H1 (cell line): ENCODE measurements around the gene CABP2. TPM values are rescaled to one million over a fixed set of nuclear protein-coding genes. Genes with fewer than 3 reads are reported as not detected.
A peak's percentile ranks its signal among the peaks of the same experiment; 100 is the strongest.

ENCODE experiments used
- CTCF ChIA-PET: fragments of 300-600 bp; sonication (Branson Sonifier 250); formaldehyde crosslinking; loops from one replicate; lab custom pipeline; 2021; ENCODE audit not compliant: partially characterized antibody; lab: Charles Lee
- POLR2A ChIA-PET: fragments of 300-600 bp; sonication (Branson Sonifier 250); formaldehyde crosslinking; loops from one replicate; lab custom pipeline; 2021; ENCODE audit warnings: inconsistent platforms; ENCODE audit not compliant: partially characterized antibody; lab: Charles Lee
- DNase-seq, 2 experiments: peaks; one replicate each; pipeline versions ENCODE4 v3.0.0 to v3.0.0-alpha.2; 2010 to 2022; ENCODE audit warnings: low spot score in 2 of 2, low read depth in 1 of 2, mixed read lengths in 1 of 2
- FAIRE-seq: peaks from 2 replicates; lab custom pipeline; 2011; peaks lifted over from hg19 to GRCh38; lab: Jason Lieb, UNC
- H2AFZ ChIP-seq: 2 replicates; pipeline ENCODE4 v1.8.1; 2012; ENCODE audit warnings: low read length, inconsistent platforms
- H2AK5ac ChIP-seq: 2 replicates; pipeline ENCODE4 v1.6.1; 2013; ENCODE audit warnings: low read depth, low read length
- H2BK120ac ChIP-seq: replicated peaks from 2 replicates; pipeline ENCODE3; 2013; ENCODE audit warnings: low read depth, low read length, inconsistent platforms
- H2BK12ac ChIP-seq: 2 replicates; pipeline ENCODE4 v1.6.1; 2013; ENCODE audit warnings: low read depth, low read length
- H2BK15ac ChIP-seq: 2 replicates; pipeline ENCODE4 v1.6.1; 2013; ENCODE audit warnings: low read length
- H2BK20ac ChIP-seq: 2 replicates; pipeline ENCODE4 v1.6.1; 2013; ENCODE audit warnings: low read length
- H2BK5ac ChIP-seq: 2 replicates; pipeline ENCODE4 v1.6.1; 2013; ENCODE audit warnings: low read depth, low read length
- H3K14ac ChIP-seq: 2 replicates; pipeline ENCODE4 v1.6.1; 2013; ENCODE audit warnings: inconsistent platforms; ENCODE audit not compliant: insufficient read length
- H3K18ac ChIP-seq: 2 replicates; pipeline ENCODE4 v1.6.1; 2013; ENCODE audit warnings: low read length; ENCODE audit errors: extremely low read depth
- H3K23ac ChIP-seq: 2 replicates; pipeline ENCODE4 v1.6.1; 2013; ENCODE audit warnings: inconsistent platforms; ENCODE audit not compliant: insufficient read length
- H3K23me2 ChIP-seq: 2 replicates; pipeline ENCODE4 v1.6.1; 2013; ENCODE audit warnings: low read depth, low read length
- H3K27ac ChIP-seq: 2 replicates; pipeline ENCODE4 v1.6.1; 2011; ENCODE audit warnings: low read depth, low read length, inconsistent platforms
- H3K27me3 ChIP-seq, 4 experiments: replicated peaks in 1 of 4; 1 replicate in 1 of 4; 2 replicates in 3 of 4; pipeline versions ENCODE4 v1.6.1 to v1.8.1; 2011 to 2013; ENCODE audit warnings: low read length in 3 of 4, mild to moderate bottlenecking in 3 of 4, inconsistent platforms in 2 of 4, mixed read lengths in 2 of 4, moderate library complexity in 1 of 4; ENCODE audit not compliant: control insufficient read depth in 3 of 4, insufficient read depth in 3 of 4; ENCODE audit errors: extremely low read depth in 1 of 4
- H3K36me3 ChIP-seq, 4 experiments: 2 replicates each; pipeline versions ENCODE4 v1.6.1 to v1.8.1; 2011 to 2013; ENCODE audit warnings: mild to moderate bottlenecking in 4 of 4, low read length in 3 of 4, moderate library complexity in 2 of 4, control low read depth in 1 of 4, inconsistent platforms in 1 of 4; ENCODE audit not compliant: insufficient read depth in 4 of 4, control insufficient read depth in 2 of 4
- H3K4ac ChIP-seq: replicated peaks from 2 replicates; pipeline ENCODE3; 2013; ENCODE audit warnings: low read length, low read depth, mixed read lengths, inconsistent platforms; ENCODE audit not compliant: insufficient read length
- H3K4me1 ChIP-seq, 4 experiments: replicated peaks in 1 of 4; 1 replicate in 1 of 4; 2 replicates in 3 of 4; pipeline versions ENCODE4 v1.6.1 to v1.8.1; 2011 to 2013; ENCODE audit warnings: low read length in 3 of 4, inconsistent platforms in 2 of 4, mixed read lengths in 1 of 4; ENCODE audit not compliant: insufficient read depth in 4 of 4, control insufficient read depth in 3 of 4
- H3K4me2 ChIP-seq, 2 experiments: 2 replicates each; pipeline versions ENCODE4 v1.6.1 to v1.8.1; 2011 to 2013; ENCODE audit warnings: low read depth in 2 of 2, low read length in 2 of 2, control low read depth in 1 of 2, inconsistent platforms in 1 of 2, mild to moderate bottlenecking in 1 of 2; ENCODE audit not compliant: insufficient read depth in 1 of 2
- H3K4me3 ChIP-seq, 4 experiments: fragments of 200-600, 300-600 bp in 1 of 4; sonication (generic), shearing (Covaris generic), sonication (Bioruptor Twin) in 1 of 4; 2 replicates each; pipeline versions ENCODE4 v1.5.1 to v1.8.1; 2011 to 2016; ENCODE audit warnings: low read length in 4 of 4, low read depth in 3 of 4, control low read depth in 2 of 4, inconsistent platforms in 2 of 4, mild to moderate bottlenecking in 2 of 4, mixed read lengths in 1 of 4, moderate library complexity in 1 of 4; ENCODE audit not compliant: insufficient read depth in 2 of 4; ENCODE audit errors: extremely low read depth in 1 of 4
- H3K56ac ChIP-seq: replicated peaks from 2 replicates; pipeline ENCODE3; 2013; ENCODE audit warnings: low read depth, mild to moderate bottlenecking, mixed read lengths, low read length, inconsistent platforms; ENCODE audit not compliant: insufficient read length
- H3K79me1 ChIP-seq: 2 replicates; pipeline ENCODE4 v1.6.1; 2013; ENCODE audit warnings: low read depth, low read length, control low read depth
- H3K79me2 ChIP-seq, 2 experiments: 2 replicates each; pipeline versions ENCODE4 v1.6.1 to v1.8.1; 2012 to 2013; ENCODE audit warnings: low read length in 2 of 2, mild to moderate bottlenecking in 2 of 2, inconsistent platforms in 1 of 2; ENCODE audit not compliant: insufficient read depth in 2 of 2, control insufficient read depth in 1 of 2
- H3K9ac ChIP-seq, 4 experiments: replicated peaks in 1 of 4; 1 replicate in 1 of 4; 2 replicates in 3 of 4; pipeline versions ENCODE4 v1.6.1 to v1.8.1; 2011 to 2013; ENCODE audit warnings: low read depth in 3 of 4, low read length in 3 of 4, control low read depth in 2 of 4, mild to moderate bottlenecking in 2 of 4, moderate library complexity in 2 of 4, inconsistent platforms in 1 of 4; ENCODE audit errors: extremely low read depth in 1 of 4
- H3K9me3 ChIP-seq, 2 experiments: 2 replicates each; pipeline versions ENCODE4 v1.6.1 to v1.8.1; 2012 to 2013; ENCODE audit warnings: mild to moderate bottlenecking in 2 of 2, moderate library complexity in 2 of 2, control low read depth in 1 of 2, inconsistent platforms in 1 of 2, low read depth in 1 of 2, low read length in 1 of 2, mixed read lengths in 1 of 2; ENCODE audit not compliant: insufficient read depth in 2 of 2
- H4K20me1 ChIP-seq, 2 experiments: replicated peaks in 1 of 2; 2 replicates each; pipeline versions ENCODE3 to v1.8.1; 2011 to 2013; ENCODE audit warnings: inconsistent platforms in 2 of 2, low read length in 2 of 2, mild to moderate bottlenecking in 1 of 2; ENCODE audit not compliant: insufficient read depth in 2 of 2, control insufficient read depth in 1 of 2
- H4K5ac ChIP-seq: 2 replicates; pipeline ENCODE4 v1.6.1; 2013; ENCODE audit warnings: low read length, low read depth, mixed read lengths, inconsistent platforms; ENCODE audit not compliant: insufficient read length
- H4K8ac ChIP-seq: 2 replicates; pipeline ENCODE4 v1.8.0; 2013; ENCODE audit warnings: mild to moderate bottlenecking, moderate library complexity, low read length, inconsistent platforms; ENCODE audit not compliant: insufficient read depth; ENCODE audit errors: extremely low read depth
- H4K91ac ChIP-seq: replicated peaks from 2 replicates; pipeline ENCODE3; 2013; ENCODE audit warnings: low read length, mixed read lengths, inconsistent platforms; ENCODE audit not compliant: insufficient read length
- JUND ChIP-seq: IDR thresholded peaks from 2 replicates; pipeline ENCODE4 v1.6.1; 2011; ENCODE audit warnings: mild to moderate bottlenecking, improper control_type of control experiment, low read length
- KDM4A ChIP-seq: IDR thresholded peaks from one replicate; pipeline ENCODE4 v1.7.1; 2012; ENCODE audit warnings: low read depth, mild to moderate bottlenecking, moderate library complexity, low read length, inconsistent platforms; ENCODE audit not compliant: severe bottlenecking
- MAX ChIP-seq: IDR thresholded peaks from 2 replicates; pipeline ENCODE4 v1.6.1; 2012; ENCODE audit warnings: inconsistent platforms
- TCF12 ChIP-seq: IDR thresholded peaks from 2 replicates; pipeline ENCODE4 v1.6.1; 2011; ENCODE audit warnings: low read depth, mild to moderate bottlenecking, low read length
- WGBS, 2 experiments: shearing (Covaris generic) in 1 of 2; methylation state at CpG; one replicate each; pipeline versions ENCODE4 v1.1.6 to v1.1.7; 2013 to 2015; ENCODE audit warnings: low lambda C conversion rate in 2 of 2, mixed read lengths in 2 of 2, inconsistent platforms in 1 of 2, low coverage in 1 of 2, missing lambda C conversion rate in 1 of 2; ENCODE audit not compliant: insufficient replicate concordance in 2 of 2, insufficient coverage in 1 of 2, insufficient read length in 1 of 2; ENCODE audit errors: extremely low coverage in 1 of 2, missing lambda C conversion rate in 1 of 2; 5-methylcytosine and 5-hydroxymethylcytosine counted together
- polyA plus RNA-seq, 7 experiments: library from polyadenylated mRNA; depleted of rRNA in 3 of 7; stranded (reverse) in 5 of 7; unstranded in 2 of 7; fragments of >200 nt in 5 of 7; fragments of 200-250 nt in 2 of 7; gene quantifications; 1 replicate in 5 of 7; 2 replicates in 1 of 7; 4 replicates in 1 of 7; pipeline versions ENCODE4 v1.2.1 to v1.2.3, GENCODE V29; 2011 to 2013; ENCODE audit warnings: missing spikeins in 2 of 7, mixed read lengths in 2 of 7
- total RNA-seq: library from RNA; stranded (reverse); fragmentation: NEBNext Ultra II Directional; extraction: Animal tissue kit (Norgen Biotek cat#: 25700); gene quantifications from 2 replicates; pipeline ENCODE4 v1.2.1, GENCODE V29; 2021

Gene CABP2
- total and polyA plus RNA-seq, 2 of the 8 experiments (the other 6 are each of a cell fraction or from before 2014, with no cell fraction given), result not detected

GRCh38 chr11:67483831-67484665 lies 39.2 kb downstream of the CABP2 start:
- no peak overlapping the region for H2BK120ac ChIP-seq
- no peak overlapping the region for H3K27ac ChIP-seq
- H3K18ac ChIP-seq, result no peak overlapping the region
- no peak overlapping the region for H2BK5ac ChIP-seq
- WGBS, 2 experiments, result 83% methylated on average over 16 of the region's 16 CpGs; no CpG with 5 or more reads in 1 of the 2 experiments
- FAIRE-seq (no peak), DNase-seq (no peak)
- peak overlapping the region in 2 of 4 experiments; percentile 23 to 60; a peak in 5 of 8 replicates for H3K4me3 ChIP-seq
- no peak overlapping the region for H3K14ac ChIP-seq
- H3K27me3 ChIP-seq, result peaks cover 0 to 10% (median 9%) of the 10 kb centered on the region in 4 experiments; a peak in 6 of 7 replicates
- H4K91ac ChIP-seq, result peak overlapping the region; percentile 35
- H3K79me2 ChIP-seq, result no peaks in the 10 kb centered on the region
- H3K9me3 ChIP-seq, result no peaks in the 10 kb centered on the region
- ChIA-PET POLR2A (interaction anchor here (0.7 to 2.1 kb wide), 4 partner anchors 11 to 88 kb away, joined by 3 to 7 read pairs (median 4); partner anchors contain the start of genes PPP1CA and TMEM134), CTCF (interaction anchor here (1.0 to 1.4 kb wide), 2 partner anchors 10 to 138 kb away, joined by 3 read pairs; no protein-coding TSS in a partner anchor)
- H3K4me1 ChIP-seq, result peaks cover 0 to 3% (median 3%) of the 10 kb centered on the region in 4 experiments; a peak in 3 of 7 replicates
- H3K56ac ChIP-seq, result no peak overlapping the region
- H3K9ac ChIP-seq, result no peak overlapping the region
- no peak overlapping the region for H2AFZ ChIP-seq
- H2BK15ac ChIP-seq, result no peak overlapping the region; the same call in 1 of the 2 replicates
- TF ChIP-seq TCF12 (no peak), JUND (no peak), MAX (no peak), KDM4A (no peak)
- H3K79me1 ChIP-seq, result no peaks in the 10 kb centered on the region
- no peak overlapping the region for H2BK12ac ChIP-seq
- no peak overlapping the region for H4K8ac ChIP-seq
- H3K23me2 ChIP-seq, result no peaks in the 10 kb centered on the region
- no peak overlapping the region for H2BK20ac ChIP-seq
- no peak overlapping the region; the same call in 1 of the 2 replicates for H2AK5ac ChIP-seq
- no peak overlapping the region for H3K23ac ChIP-seq
- H3K4me2 ChIP-seq, result peak overlapping the region; percentile 54 to 70; a peak in 3 of 4 replicates
- no peak overlapping the region for H4K5ac ChIP-seq
- H3K36me3 ChIP-seq, result peaks cover 0 to 3% (median 0%) of the 10 kb centered on the region in 4 experiments; a peak in 1 of 8 replicates
- peaks cover 0 to 5% of the 10 kb centered on the region in 2 experiments for H4K20me1 ChIP-seq
- H3K4ac ChIP-seq, result no peak overlapping the region
